ENCODE results near the gene GSTA1.
"Not testable (repeated sequence)": the region's sequence is repeated elsewhere in the genome, so short reads cannot be mapped to it uniquely, and the experiment has no call there.

- not testable (repeated sequence) for TF ChIP-seq CTCF (IDR thresholded peaks at IDR 0.05; ENCODE audit: low read depth, low read length); POLR2A (IDR thresholded peaks at IDR 0.05; ENCODE audit: extremely low read depth, insufficient read length)
Measured at GRCh38 chr6:52809777-52810176, 6.2 kb upstream of the GSTA1 start.

Measured in NB4 (cell line).